Activated naive CD4-positive, alpha-beta T cell treated with anti-CD3 and anti-CD28 coated beads, Interleukin-2, amount 50 U/mL, for 72 hours (primary cell): ENCODE data around the gene HADHB. TPM values are rescaled to one million over a fixed set of nuclear protein-coding genes. Genes with fewer than 3 reads are reported as not detected.
"Not testable (repeated sequence)": the region's sequence is repeated elsewhere in the genome, so short reads cannot be mapped to it uniquely, and the experiment has no call there.

Source experiments
- ATAC-seq, 2 donors: fragments of 150-1000 bp; cut with Tn5 transposase; 2 replicates each; pipeline ENCODE4 v1.10.0; 2021; ENCODE audit warnings: mild to moderate bottlenecking in 2 of 2, moderate library complexity in 2 of 2
- DNase-seq, 2 donors: peaks; one replicate each; pipeline ENCODE4 v3.0.0; 2021 to 2022; ENCODE audit warnings: low spot score in 2 of 2
- H3K27ac Mint-ChIP-seq, 2 donors: one replicate each; pipeline ENCODE4 v1.8.0; 2022; ENCODE audit warnings: mild to moderate bottlenecking in 2 of 2, mixed read lengths in 2 of 2
- H3K36me3 Mint-ChIP-seq, 2 donors: one replicate each; pipeline ENCODE4 v1.8.0; 2022; ENCODE audit warnings: mixed read lengths in 2 of 2
- H3K9me3 Mint-ChIP-seq, 2 donors: one replicate each; pipeline ENCODE4 v1.8.0; 2022; ENCODE audit warnings: mixed read lengths in 2 of 2
- total RNA-seq, 2 donors: library from RNA; stranded (reverse); gene quantifications; one replicate each; pipeline ENCODE4 v1.2.3, GENCODE V29; 2022

The HADHB gene
- total RNA-seq, 2 donors from 2014 or later: 60.8 to 74.1 TPM

DNA sequence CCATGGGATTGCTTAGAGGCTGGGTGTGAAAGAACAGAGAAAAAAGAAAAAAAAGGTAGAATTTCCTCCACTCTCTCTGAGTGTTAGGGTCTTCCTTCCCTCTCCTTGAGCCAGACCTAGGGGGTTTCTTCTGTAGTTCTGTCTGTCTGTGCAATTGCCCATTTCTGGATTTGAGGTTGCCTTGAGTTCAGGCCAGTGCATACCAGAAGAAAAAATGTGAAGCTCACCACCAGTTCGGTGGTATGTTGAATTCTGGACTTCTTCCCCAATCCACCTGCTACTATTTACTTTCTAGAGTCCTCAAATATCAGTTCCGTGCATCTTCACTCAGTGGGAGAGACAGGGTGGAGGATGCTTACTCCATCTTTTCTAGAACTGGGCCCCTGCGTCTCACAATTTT lies 85.9 kb downstream of the HADHB start:
- Mint-ChIP-seq H3K9me3 (no peaks in the 10 kb centered on the region), H3K27ac (no peak overlapping the region), H3K36me3 (no peaks in the 10 kb centered on the region)
- ATAC-seq (no peak), DNase-seq (no peak)

DNA sequence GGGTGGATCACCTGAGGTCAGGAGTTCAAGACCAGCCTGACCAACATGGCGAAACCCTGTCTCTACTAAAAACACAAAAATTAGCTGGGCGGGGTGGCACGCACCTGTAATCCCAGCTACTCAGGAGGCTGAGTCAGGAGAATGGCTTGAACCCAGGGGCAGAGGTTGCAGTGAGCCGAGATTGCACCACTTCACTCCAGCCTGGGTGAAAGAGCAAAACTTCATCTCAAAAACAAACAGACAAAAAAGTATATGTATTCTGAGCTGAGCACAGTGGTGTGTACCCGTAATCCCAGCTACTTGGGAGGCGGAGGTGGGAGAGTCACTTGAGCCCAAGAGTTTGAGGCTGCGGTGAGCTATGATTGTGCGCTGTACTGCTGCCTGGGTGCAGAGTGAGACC lies 86.6 kb downstream of the HADHB start:
- ATAC-seq, H3K36me3 Mint-ChIP-seq, H3K27ac Mint-ChIP-seq, H3K9me3 Mint-ChIP-seq, DNase-seq: not testable (repeated sequence)

DNA sequence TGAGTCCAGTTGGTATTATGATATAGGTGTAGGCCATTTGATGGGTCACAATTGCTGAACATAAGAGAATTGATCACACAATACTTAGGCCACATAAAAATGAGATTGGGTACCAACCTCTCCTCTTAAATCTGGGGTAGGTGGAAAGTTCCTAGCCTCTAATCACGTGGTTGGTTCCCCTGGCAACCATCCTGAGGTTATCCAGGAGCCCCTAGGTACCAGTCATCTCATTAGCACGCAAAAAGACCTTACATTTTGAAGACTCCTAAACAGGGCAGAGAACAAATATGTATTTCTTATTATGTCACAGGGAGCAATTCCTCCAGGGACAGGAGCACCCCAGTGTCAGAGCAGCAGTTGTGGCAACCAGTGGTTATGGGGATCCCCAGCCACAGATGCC lies 88.6 kb downstream of the HADHB start:
- no peaks in the 10 kb centered on the region for H3K9me3 Mint-ChIP-seq
- peak overlapping the region in 1 of 2 donors; percentile 3 for H3K27ac Mint-ChIP-seq
- H3K36me3 Mint-ChIP-seq: no peaks in the 10 kb centered on the region
- DNase-seq (no peak), ATAC-seq (no peak)

DNA sequence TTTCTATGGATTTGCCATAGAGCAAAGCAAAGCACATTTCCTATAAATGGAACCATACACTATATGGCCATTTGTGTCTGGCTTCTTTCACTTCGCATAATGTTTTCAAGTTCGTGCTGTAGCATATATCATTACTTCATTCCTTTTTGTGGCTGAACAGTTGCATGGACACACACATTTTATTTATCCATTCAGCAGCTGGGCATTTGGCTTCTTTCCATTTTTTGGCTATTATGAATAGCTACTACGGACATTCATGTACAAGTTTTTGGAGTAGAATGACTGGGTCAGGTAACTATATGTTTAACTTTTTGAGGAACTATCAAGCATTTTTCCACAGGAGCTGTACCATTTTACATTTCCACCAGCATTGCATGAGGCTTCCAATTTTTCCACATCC lies 90.5 kb downstream of the HADHB start:
- no peaks in the 10 kb centered on the region for H3K36me3 Mint-ChIP-seq
- no peak for ATAC-seq

DNA sequence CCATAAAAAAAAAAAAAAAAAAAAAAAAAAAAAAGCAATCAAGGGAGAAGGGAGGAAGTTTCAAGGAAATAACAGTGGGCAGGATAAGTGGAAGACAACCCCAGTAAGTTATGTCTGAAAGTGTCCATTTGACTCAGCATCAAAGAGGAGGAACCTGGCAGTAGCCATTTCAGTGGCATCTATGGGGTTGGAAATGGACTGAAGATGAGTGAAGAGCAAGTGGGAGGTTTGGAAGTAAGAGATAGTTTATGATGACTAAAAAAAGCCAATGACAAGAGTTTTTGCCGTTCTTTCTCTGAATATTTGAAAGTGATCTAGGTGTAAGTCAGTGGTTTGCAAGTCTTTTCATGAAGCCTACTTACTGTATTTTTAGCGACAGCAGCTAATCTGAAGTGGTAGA lies 92.0 kb downstream of the HADHB start:
- Mint-ChIP-seq H3K9me3 (no peaks in the 10 kb centered on the region), H3K27ac (no peak overlapping the region)

More for the DNA sequence above, 90.5 kb downstream of the HADHB start:
- Mint-ChIP-seq H3K9me3 (no peaks in the 10 kb centered on the region), H3K27ac (no peak overlapping the region)
- DNase-seq: no peak

DNA sequence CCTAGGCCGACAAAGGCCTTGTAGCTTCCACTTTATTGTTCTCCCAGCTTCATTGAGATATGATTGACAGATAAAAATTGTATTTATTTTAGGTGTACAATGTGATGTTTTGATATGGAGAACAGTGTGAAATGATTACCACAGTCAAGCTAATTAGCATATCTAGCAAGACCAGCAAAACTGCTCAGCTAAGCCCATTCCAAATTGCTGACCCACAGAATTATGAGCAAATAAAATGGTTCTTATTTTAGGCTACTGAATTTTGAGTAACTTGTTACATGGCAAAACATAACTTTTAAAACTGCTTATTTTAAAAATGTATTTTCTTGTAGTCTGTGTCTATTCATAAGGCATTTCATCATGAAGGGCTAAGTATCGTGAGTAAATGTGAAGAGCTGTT lies 92.6 kb downstream of the HADHB start:
- Mint-ChIP-seq H3K27ac (no peak overlapping the region), H3K9me3 (no peaks in the 10 kb centered on the region), H3K36me3 (no peaks in the 10 kb centered on the region)
- DNase-seq (no peak), ATAC-seq (no peak)

More for the DNA sequence above, 92.0 kb downstream of the HADHB start:
- ATAC-seq: peak; percentile 37 to 70
- DNase-seq: no peak
- H3K36me3 Mint-ChIP-seq: no peaks in the 10 kb centered on the region

Other genes starting within 250 kb of the HADHB start
- gene RAB10, start 210.9 kb upstream of the HADHB start, total RNA-seq: 10 to 100 TPM; 83.1 to 90.1 TPM
- 10 to 100 TPM in 1 of 2 donors, under 1 TPM in 1; 0.96 to 10.4 TPM for gene GAREM2, start 71.9 kb upstream of the HADHB start, total RNA-seq
- 100 to 1,000 TPM in 1 of 2 donors, 10 to 100 TPM in 1; 85.0 to 140 TPM for gene HADHA, start 307 bp upstream of the HADHB start, total RNA-seq
- gene SELENOI, start 101.2 kb downstream of the HADHB start, total RNA-seq: 10 to 100 TPM; 24.4 to 45.0 TPM
- 1 to 10 TPM in 1 of 2 donors, under 1 TPM in 1; 0.57 to 7.5 TPM for gene ADGRF3, start 101.8 kb downstream of the HADHB start, total RNA-seq
- not detected for gene DRC1, start 157.0 kb downstream of the HADHB start, total RNA-seq
- gene OTOF, start 233.2 kb downstream of the HADHB start, total RNA-seq: 1 to 10 TPM in 1 of 2 donors, under 1 TPM in 1; 0.16 to 2.7 TPM